Neural cell (in vitro differentiated cells): ENCODE measurements around the gene MEGF11. TPM values are rescaled to one million over a fixed set of nuclear protein-coding genes. Genes with fewer than 3 reads are reported as not detected.

ENCODE experiments used
- H2AFZ ChIP-seq: fragments of 200-600, 300-800 bp; sonication (generic), shearing (Covaris generic); 2 replicates; pipeline ENCODE4 v1.6.0; 2014; ENCODE audit warnings: low read depth, mild to moderate bottlenecking, antibody characterized with exemption, low read length, moderate library complexity
- H3F3A ChIP-seq: fragments of 200-600 bp; shearing (Covaris generic); 2 replicates; pipeline ENCODE4 v1.6.1; 2016; ENCODE audit warnings: mild to moderate bottlenecking, moderate library complexity, mixed read lengths, antibody characterized with exemption, low read length; ENCODE audit not compliant: insufficient read depth, poor library complexity, severe bottlenecking
- H3K27ac ChIP-seq: fragments of 200-600, 300-800 bp; sonication (generic), shearing (Covaris generic); 2 replicates; pipeline ENCODE4 v1.5.1; 2014; ENCODE audit warnings: mild to moderate bottlenecking, low read length, moderate library complexity
- H3K27me3 ChIP-seq: fragments of 300-800, 200-600 bp; sonication (generic), shearing (Covaris generic); 2 replicates; pipeline ENCODE4 v1.6.0; 2014; ENCODE audit warnings: mild to moderate bottlenecking, low read depth, low read length, moderate library complexity; ENCODE audit not compliant: insufficient read depth
- H3K36me3 ChIP-seq: fragments of 300-800, 200-600 bp; sonication (generic), shearing (Covaris generic); 2 replicates; pipeline ENCODE4 v1.5.1; 2014; ENCODE audit warnings: mild to moderate bottlenecking, antibody characterized with exemption, low read length, moderate library complexity; ENCODE audit not compliant: insufficient read depth
- H3K4me2 ChIP-seq: fragments of 300-800, 200-600 bp; sonication (generic), shearing (Covaris generic); 2 replicates; pipeline ENCODE4 v1.6.0; 2014; ENCODE audit warnings: mild to moderate bottlenecking, low read length
- H3K4me3 ChIP-seq: fragments of 300-800, 200-600 bp; sonication (generic), shearing (Covaris generic); 2 replicates; pipeline ENCODE4 v1.5.1; 2014; ENCODE audit warnings: mild to moderate bottlenecking, low read length, moderate library complexity
- H3K79me2 ChIP-seq: fragments of 200-600 bp; shearing (Covaris generic); replicated peaks from 2 replicates; pipeline ENCODE4 v1.6.0; 2014; ENCODE audit warnings: mild to moderate bottlenecking, low read length, moderate library complexity; ENCODE audit not compliant: insufficient read depth
- H3K9ac ChIP-seq: fragments of 300-800, 200-600 bp; sonication (generic), shearing (Covaris generic); 2 replicates; pipeline ENCODE4 v1.6.1; 2016; ENCODE audit warnings: mild to moderate bottlenecking, low read length, mixed read lengths
- H3K9me2 ChIP-seq: fragments of 200-600 bp; shearing (Covaris generic); 2 replicates; pipeline ENCODE4 v1.6.1; 2016; ENCODE audit warnings: mild to moderate bottlenecking, low read length, mixed read lengths; ENCODE audit not compliant: insufficient read depth
- H3K9me3 ChIP-seq: fragments of 200-600, 300-800 bp; sonication (generic), shearing (Covaris generic); 2 replicates; pipeline ENCODE4 v1.6.1; 2016; ENCODE audit warnings: mild to moderate bottlenecking, mixed run types, low read length, moderate library complexity, mixed read lengths
- H4K20me1 ChIP-seq: fragments of 200-600 bp; shearing (Covaris generic); 2 replicates; pipeline ENCODE4 v1.6.1; 2016; ENCODE audit warnings: mild to moderate bottlenecking, mixed run types; ENCODE audit not compliant: insufficient read depth
- CTCF ChIP-seq: fragments of 450-650 bp; IDR thresholded peaks from 2 replicates; pipeline ENCODE4 v1.5.1; 2014; ENCODE audit warnings: antibody characterized with exemption, mild to moderate bottlenecking, moderate library complexity; ENCODE audit not compliant: poor library complexity, severe bottlenecking
- EP300 ChIP-seq: fragments of 450-650 bp; conservative IDR thresholded peaks from 2 replicates; pipeline ENCODE4 v1.6.1; 2014; ENCODE audit warnings: antibody characterized with exemption, mild to moderate bottlenecking, moderate library complexity; ENCODE audit not compliant: poor library complexity, severe bottlenecking
- EZH2 ChIP-seq: fragments of 200-600, 300-800 bp; shearing (Covaris generic), sonication (generic); IDR thresholded peaks from 2 replicates; pipeline ENCODE4 v1.6.1; 2014; ENCODE audit warnings: antibody characterized with exemption, low read length, borderline replicate concordance, mild to moderate bottlenecking; ENCODE audit not compliant: insufficient read depth, poor library complexity, severe bottlenecking
- MXI1 ChIP-seq: fragments of 450-650 bp; conservative IDR thresholded peaks from 2 replicates; pipeline ENCODE4 v1.6.1; 2014; ENCODE audit warnings: antibody characterized with exemption, mild to moderate bottlenecking; ENCODE audit not compliant: poor library complexity, severe bottlenecking
- POLR2AphosphoS5 ChIP-seq: IDR thresholded peaks from 2 replicates; pipeline ENCODE4 v1.6.1; 2012
- RAD21 ChIP-seq: fragments of 450-650 bp; conservative IDR thresholded peaks from 2 replicates; pipeline ENCODE4 v1.6.1; 2014; ENCODE audit warnings: antibody characterized with exemption, mild to moderate bottlenecking, moderate library complexity
- SMC3 ChIP-seq: fragments of 450-650 bp; conservative IDR thresholded peaks from 2 replicates; pipeline ENCODE4 v1.6.1; 2014; ENCODE audit warnings: antibody characterized with exemption, mild to moderate bottlenecking, moderate library complexity; ENCODE audit not compliant: poor library complexity
- TAF1 ChIP-seq: IDR thresholded peaks from 2 replicates; pipeline ENCODE4 v1.6.1; 2012; ENCODE audit warnings: low read depth
- polyA plus RNA-seq: library from polyadenylated mRNA; depleted of rRNA; stranded (reverse); fragments of >200 nt; gene quantifications from 2 replicates; pipeline ENCODE4 v1.2.3, GENCODE V29; 2014
- TF ChIP-seq, protein P1 (sequence below): IDR thresholded peaks from 2 replicates; pipeline ENCODE4 v1.6.1; 2012; ENCODE audit warnings: borderline replicate concordance

MEGF11 gene
- polyA plus RNA-seq, 1 donor from 2014 or later: 0.64 TPM

GRCh38 chr15:66288093-66288492 lies 34.5 kb upstream of the MEGF11 start:
- Histone ChIP-seq H3K4me2 (no peak overlapping the region), H3K27me3 (no peaks in the 10 kb centered on the region), H3K4me3 (no peak overlapping the region), H3K9me2 (no peaks in the 10 kb centered on the region), H2AFZ (no peak overlapping the region), H4K20me1 (no peaks in the 10 kb centered on the region), H3F3A (peaks cover 4% of the 10 kb centered on the region), H3K36me3 (no peaks in the 10 kb centered on the region), H3K9me3 (no peaks in the 10 kb centered on the region), H3K9ac (no peak overlapping the region), H3K27ac (no peak overlapping the region), H3K79me2 (no peaks in the 10 kb centered on the region)
- TF ChIP-seq POLR2AphosphoS5: no peak
- TF ChIP-seq, protein P1, sequence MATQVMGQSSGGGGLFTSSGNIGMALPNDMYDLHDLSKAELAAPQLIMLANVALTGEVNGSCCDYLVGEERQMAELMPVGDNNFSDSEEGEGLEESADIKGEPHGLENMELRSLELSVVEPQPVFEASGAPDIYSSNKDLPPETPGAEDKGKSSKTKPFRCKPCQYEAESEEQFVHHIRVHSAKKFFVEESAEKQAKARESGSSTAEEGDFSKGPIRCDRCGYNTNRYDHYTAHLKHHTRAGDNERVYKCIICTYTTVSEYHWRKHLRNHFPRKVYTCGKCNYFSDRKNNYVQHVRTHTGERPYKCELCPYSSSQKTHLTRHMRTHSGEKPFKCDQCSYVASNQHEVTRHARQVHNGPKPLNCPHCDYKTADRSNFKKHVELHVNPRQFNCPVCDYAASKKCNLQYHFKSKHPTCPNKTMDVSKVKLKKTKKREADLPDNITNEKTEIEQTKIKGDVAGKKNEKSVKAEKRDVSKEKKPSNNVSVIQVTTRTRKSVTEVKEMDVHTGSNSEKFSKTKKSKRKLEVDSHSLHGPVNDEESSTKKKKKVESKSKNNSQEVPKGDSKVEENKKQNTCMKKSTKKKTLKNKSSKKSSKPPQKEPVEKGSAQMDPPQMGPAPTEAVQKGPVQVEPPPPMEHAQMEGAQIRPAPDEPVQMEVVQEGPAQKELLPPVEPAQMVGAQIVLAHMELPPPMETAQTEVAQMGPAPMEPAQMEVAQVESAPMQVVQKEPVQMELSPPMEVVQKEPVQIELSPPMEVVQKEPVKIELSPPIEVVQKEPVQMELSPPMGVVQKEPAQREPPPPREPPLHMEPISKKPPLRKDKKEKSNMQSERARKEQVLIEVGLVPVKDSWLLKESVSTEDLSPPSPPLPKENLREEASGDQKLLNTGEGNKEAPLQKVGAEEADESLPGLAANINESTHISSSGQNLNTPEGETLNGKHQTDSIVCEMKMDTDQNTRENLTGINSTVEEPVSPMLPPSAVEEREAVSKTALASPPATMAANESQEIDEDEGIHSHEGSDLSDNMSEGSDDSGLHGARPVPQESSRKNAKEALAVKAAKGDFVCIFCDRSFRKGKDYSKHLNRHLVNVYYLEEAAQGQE: no peak
- no peak for TF ChIP-seq RAD21
- TF ChIP-seq EP300: no peak
- no peak for TF ChIP-seq EZH2
- TF ChIP-seq SMC3: no peak
- TF ChIP-seq TAF1: no peak
- no peak for TF ChIP-seq CTCF
- TF ChIP-seq MXI1: no peak

- no peaks in the 10 kb centered on the region for H3K36me3 ChIP-seq
- no peaks in the 10 kb centered on the region for H3K9me2 ChIP-seq
- H4K20me1 ChIP-seq: no peaks in the 10 kb centered on the region
- no peaks in the 10 kb centered on the region for H3K9me3 ChIP-seq
- no peak overlapping the region for H3K9ac ChIP-seq
- TF ChIP-seq MXI1 (no peak), EP300 (no peak), RAD21 (peak; percentile 71), CTCF (peak; percentile 63), SMC3 (peak; percentile 66)
- TF ChIP-seq, protein P1: no peak
- H3K79me2 ChIP-seq: no peaks in the 10 kb centered on the region
- no peak overlapping the region for H3K4me2 ChIP-seq
- no peak overlapping the region for H3K27ac ChIP-seq
- peaks cover 4% of the 10 kb centered on the region for H3F3A ChIP-seq
- no peak overlapping the region for H2AFZ ChIP-seq
- H3K27me3 ChIP-seq: no peaks in the 10 kb centered on the region
- no peak overlapping the region for H3K4me3 ChIP-seq
Measured at GRCh38 chr15:66287461-66288057, 34.0 kb upstream of the MEGF11 start.
